Type B pancreatic cell (in vitro differentiated cells): Measurements from ENCODE around the gene GAPDHS. TPM values are rescaled to one million over a fixed set of nuclear protein-coding genes. Genes with fewer than 3 reads are reported as not detected.

Experiments used
- DNase-seq: peaks from one replicate; pipeline ENCODE4 v3.0.0; 2021; ENCODE audit warnings: mixed read lengths; ENCODE audit not compliant: unreplicated experiment; ENCODE audit errors: extremely low spot score
- H3K27ac Mint-ChIP-seq: 2 replicates; pipeline ENCODE4 v1.8.0; 2021; ENCODE audit warnings: mild to moderate bottlenecking, mixed read lengths
- H3K27me3 Mint-ChIP-seq: 2 replicates; pipeline ENCODE4 v1.8.0; 2021; ENCODE audit warnings: mixed read lengths
- H3K36me3 Mint-ChIP-seq: 2 replicates; pipeline ENCODE4 v1.8.0; 2021; ENCODE audit warnings: mixed read lengths
- H3K4me1 Mint-ChIP-seq: one replicate; pipeline ENCODE4 v1.8.0; 2021; ENCODE audit warnings: mixed read lengths; ENCODE audit not compliant: unreplicated experiment
- H3K4me3 Mint-ChIP-seq: 2 replicates; pipeline ENCODE4 v1.8.0; 2021; ENCODE audit warnings: mild to moderate bottlenecking, mixed read lengths
- H3K9me3 Mint-ChIP-seq: 2 replicates; pipeline ENCODE4 v1.8.0; 2021; ENCODE audit warnings: mixed read lengths
- total RNA-seq: library from RNA; stranded (reverse); gene quantifications from 2 replicates; pipeline ENCODE4 v1.2.1, GENCODE V29; 2021; ENCODE audit warnings: low replicate concordance
- TF ChIP-seq, protein P1 (sequence below): fragments of 200-600 bp; sonication (generic); conservative IDR thresholded peaks from 2 replicates; pipeline ENCODE4 v1.5.0; 2021; ENCODE audit warnings: antibody characterized with exemption, mild to moderate bottlenecking

The GAPDHS gene
- total RNA-seq, 1 donor from 2014 or later = not detected

DNA sequence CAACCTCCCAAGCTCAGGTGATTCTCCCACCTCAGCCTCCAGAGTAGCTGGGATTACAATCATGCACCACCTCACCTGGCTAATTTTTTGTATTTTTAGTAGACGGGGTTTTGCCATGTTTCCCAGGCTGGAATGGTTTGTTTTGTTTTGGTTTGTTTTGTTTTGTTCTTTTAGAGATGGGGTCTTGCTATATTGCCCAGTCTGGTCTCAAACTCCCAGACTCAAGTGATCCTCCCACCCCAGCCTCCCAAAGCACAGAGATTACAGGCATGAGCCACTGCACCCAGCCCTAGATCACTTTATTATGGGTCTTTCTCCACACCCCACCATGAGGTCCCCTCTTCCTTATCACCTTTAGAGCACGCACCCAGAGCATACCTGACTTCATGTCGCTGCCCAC, 35.0 kb upstream of the GAPDHS start:
- Mint-ChIP-seq H3K4me3 (no peak overlapping the region), H3K27ac (no peak overlapping the region), H3K4me1 (no peaks in the 10 kb centered on the region), H3K36me3 (no peaks in the 10 kb centered on the region), H3K9me3 (no peaks in the 10 kb centered on the region), H3K27me3 (no peaks in the 10 kb centered on the region)
- TF ChIP-seq, protein P1, sequence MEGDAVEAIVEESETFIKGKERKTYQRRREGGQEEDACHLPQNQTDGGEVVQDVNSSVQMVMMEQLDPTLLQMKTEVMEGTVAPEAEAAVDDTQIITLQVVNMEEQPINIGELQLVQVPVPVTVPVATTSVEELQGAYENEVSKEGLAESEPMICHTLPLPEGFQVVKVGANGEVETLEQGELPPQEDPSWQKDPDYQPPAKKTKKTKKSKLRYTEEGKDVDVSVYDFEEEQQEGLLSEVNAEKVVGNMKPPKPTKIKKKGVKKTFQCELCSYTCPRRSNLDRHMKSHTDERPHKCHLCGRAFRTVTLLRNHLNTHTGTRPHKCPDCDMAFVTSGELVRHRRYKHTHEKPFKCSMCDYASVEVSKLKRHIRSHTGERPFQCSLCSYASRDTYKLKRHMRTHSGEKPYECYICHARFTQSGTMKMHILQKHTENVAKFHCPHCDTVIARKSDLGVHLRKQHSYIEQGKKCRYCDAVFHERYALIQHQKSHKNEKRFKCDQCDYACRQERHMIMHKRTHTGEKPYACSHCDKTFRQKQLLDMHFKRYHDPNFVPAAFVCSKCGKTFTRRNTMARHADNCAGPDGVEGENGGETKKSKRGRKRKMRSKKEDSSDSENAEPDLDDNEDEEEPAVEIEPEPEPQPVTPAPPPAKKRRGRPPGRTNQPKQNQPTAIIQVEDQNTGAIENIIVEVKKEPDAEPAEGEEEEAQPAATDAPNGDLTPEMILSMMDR = no peak
- no peak for DNase-seq

DNA sequence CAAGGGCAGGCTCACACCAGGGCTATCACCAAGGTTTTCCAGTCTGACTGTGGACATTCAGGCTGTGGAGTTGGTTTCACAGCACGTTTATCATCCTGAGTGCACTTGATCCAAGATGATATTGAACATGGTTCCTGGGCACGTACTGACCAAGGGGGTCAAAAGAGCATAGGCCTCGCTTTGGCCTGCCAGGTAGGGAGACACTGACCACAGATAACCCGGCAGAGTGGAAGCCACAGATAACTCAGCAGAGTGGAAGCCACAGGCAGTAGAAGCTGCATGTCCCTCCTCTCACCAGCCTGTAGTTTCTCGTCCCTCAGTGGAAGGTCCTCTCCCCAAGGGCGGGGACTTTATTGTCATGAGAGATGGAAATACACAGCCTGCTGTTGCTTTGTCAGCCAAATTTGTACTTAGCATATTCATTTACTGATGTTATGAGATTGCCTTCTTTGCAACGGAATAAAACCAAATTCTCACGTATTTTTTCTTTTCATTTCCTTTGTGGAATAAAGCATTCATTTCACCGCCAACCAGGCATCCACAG, 34.2 kb upstream of the GAPDHS start:
- H3K9me3 Mint-ChIP-seq = no peaks in the 10 kb centered on the region
- H3K27ac Mint-ChIP-seq = no peak overlapping the region
- TF ChIP-seq, protein P1 = no peak
- DNase-seq = no peak
- H3K36me3 Mint-ChIP-seq = no peaks in the 10 kb centered on the region
- H3K27me3 Mint-ChIP-seq = no peaks in the 10 kb centered on the region
- no peaks in the 10 kb centered on the region for H3K4me1 Mint-ChIP-seq
- H3K4me3 Mint-ChIP-seq = no peak overlapping the region

DNA sequence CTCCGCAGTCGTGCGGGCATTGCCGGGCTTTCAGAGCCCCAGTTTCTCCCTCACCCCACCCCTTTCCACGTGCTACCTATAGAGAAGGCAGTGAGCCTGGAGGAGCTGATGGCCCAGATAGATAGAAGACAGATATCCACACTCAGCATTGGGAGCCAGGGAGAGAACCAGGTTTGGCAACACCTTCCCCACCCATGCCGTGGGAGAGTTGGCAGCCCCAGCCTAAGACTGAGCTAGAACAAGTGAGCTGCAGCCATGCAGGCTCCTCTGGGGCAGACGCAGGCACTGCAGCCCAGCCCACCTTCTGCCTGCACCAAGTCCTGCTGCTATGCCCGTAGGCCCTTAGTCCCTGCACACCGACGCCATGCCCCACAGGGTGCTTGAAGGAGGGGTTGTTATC, 32.6 kb upstream of the GAPDHS start:
- no peak overlapping the region for H3K27ac Mint-ChIP-seq
- no peaks in the 10 kb centered on the region for H3K4me1 Mint-ChIP-seq
- no peaks in the 10 kb centered on the region for H3K27me3 Mint-ChIP-seq
- H3K4me3 Mint-ChIP-seq = no peak overlapping the region
- DNase-seq = no peak
- H3K36me3 Mint-ChIP-seq = no peaks in the 10 kb centered on the region
- TF ChIP-seq, protein P1 = no peak
- no peaks in the 10 kb centered on the region for H3K9me3 Mint-ChIP-seq

DNA sequence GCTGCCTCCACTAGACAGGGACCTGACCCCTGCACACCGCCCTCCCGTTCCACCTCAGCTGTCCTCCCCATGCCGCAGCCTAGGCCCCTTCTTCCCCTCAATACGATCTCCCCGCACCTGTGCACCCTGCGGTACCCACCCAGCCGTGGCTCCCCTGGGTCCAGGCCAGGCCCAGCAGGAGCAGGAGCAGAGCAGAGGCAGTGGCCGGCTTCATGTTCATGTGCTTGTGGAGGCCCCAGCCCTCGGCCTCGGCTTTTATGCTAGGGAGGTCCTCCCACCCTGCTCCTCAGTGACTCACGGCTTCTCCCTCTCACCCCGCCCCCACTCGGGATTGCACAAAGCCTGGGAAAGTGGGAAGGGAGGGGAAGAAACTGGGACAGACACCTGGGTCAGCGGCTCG, 31.6 kb upstream of the GAPDHS start:
- H3K27ac Mint-ChIP-seq = no peak overlapping the region
- peaks cover 5% of the 10 kb centered on the region for H3K36me3 Mint-ChIP-seq
- no peaks in the 10 kb centered on the region for H3K9me3 Mint-ChIP-seq

DNA sequence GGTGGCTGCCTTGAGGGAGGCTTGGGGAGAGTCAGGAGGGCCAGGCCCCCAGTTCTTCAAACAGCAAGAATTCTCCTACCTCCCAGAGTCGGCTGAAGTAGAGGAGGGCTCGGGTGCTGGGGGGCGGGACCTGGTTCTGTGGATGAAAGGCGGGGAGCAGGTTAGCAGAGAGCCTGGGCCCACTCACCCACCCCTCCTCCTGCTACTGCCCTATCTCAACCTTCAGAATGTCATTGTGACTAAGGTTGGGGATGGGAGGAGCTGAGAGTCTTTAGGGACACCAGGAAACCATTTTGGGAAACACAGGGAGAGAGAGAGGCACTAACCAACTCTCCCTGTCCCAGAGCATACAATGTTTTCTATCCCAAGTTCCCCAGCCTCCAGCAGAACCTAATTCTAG, 30.5 kb upstream of the GAPDHS start:
- Mint-ChIP-seq H3K36me3 (peaks cover 5% of the 10 kb centered on the region), H3K4me1 (no peaks in the 10 kb centered on the region), H3K9me3 (no peaks in the 10 kb centered on the region), H3K27ac (peak overlapping the region; percentile 55), H3K27me3 (peaks cover 6% of the 10 kb centered on the region), H3K4me3 (no peak overlapping the region)
- TF ChIP-seq, protein P1 = no peak
- no peak for DNase-seq

More for the DNA sequence above, 31.6 kb upstream of the GAPDHS start:
- DNase-seq = no peak
- TF ChIP-seq, protein P1 = no peak
- Mint-ChIP-seq H3K27me3 (no peaks in the 10 kb centered on the region), H3K4me1 (no peaks in the 10 kb centered on the region), H3K4me3 (no peak overlapping the region)

DNA sequence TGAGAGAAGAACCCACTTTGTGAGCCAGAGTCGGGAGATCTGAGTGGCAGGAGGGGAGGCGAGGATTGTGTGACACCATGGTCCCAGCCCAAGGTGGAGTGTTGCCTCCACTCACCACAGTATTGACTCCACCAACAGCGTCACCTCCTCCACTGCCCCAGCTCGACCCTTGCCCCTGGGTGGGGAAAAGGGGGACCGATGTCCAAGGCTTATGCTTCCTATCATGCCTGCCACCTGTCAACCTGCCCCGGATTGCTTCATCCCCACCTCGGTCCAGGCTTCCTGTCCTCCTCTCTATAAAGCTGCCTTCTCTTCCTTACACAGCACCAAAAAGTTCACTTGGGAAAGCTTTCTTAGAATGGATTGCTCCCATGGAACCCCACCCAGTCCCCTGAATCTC, 27.2 kb upstream of the GAPDHS start:
- Mint-ChIP-seq H3K36me3 (peaks cover 5% of the 10 kb centered on the region), H3K27ac (no peak overlapping the region), H3K27me3 (peaks cover 28% of the 10 kb centered on the region), H3K4me3 (no peak overlapping the region), H3K4me1 (peaks cover 9% of the 10 kb centered on the region), H3K9me3 (no peaks in the 10 kb centered on the region)
- no peak for DNase-seq
- TF ChIP-seq, protein P1 = no peak
